Measurements from ENCODE around the gene ALKBH8. TPM values are rescaled to one million over a fixed set of nuclear protein-coding genes. Genes with fewer than 3 reads are reported as not detected.
"Not testable (repeated sequence)": the region's sequence is repeated elsewhere in the genome, so short reads cannot be mapped to it uniquely, and the experiment has no call there.

ALKBH8 gene
- total RNA-seq, 2 experiments from 2014 or later = 12.2 to 16.8 TPM

DNA sequence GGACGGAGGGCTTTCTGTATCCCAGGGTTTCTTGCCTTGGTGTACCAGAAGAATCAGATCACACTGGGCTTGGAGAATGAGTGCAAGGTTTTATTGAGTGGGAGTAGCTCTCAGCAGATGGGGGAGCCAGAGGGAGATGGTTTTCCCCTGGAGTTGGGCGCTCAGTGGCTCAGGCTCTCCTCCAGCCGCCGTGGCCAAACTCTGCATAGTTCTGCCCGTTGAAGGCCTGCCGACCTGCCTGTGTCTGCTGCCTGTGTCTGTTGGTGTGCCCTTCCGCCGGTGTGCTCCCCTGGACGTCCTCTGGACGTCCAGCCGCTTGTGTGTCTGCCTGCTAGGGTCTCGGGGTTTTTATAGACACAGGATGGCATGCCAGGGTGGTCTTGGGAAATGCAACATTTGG lies 4.5 kb upstream of the ALKBH8 start:
- Histone ChIP-seq H3K27ac (ENCODE audit: low read depth, low read length, poor library complexity, severe bottlenecking) (no peak overlapping the region), H3K36me3 (ENCODE audit: insufficient read depth, low read length) (no peaks in the 10 kb centered on the region), H3K4me2 (ENCODE audit: low read length) (no peak overlapping the region), H4K20me1 (ENCODE audit: insufficient read depth, low read length) (no peaks in the 10 kb centered on the region), H3K4me3 (ENCODE audit: low read depth, low read length, poor library complexity, severe bottlenecking) (no peak overlapping the region), H3K4me1 (ENCODE audit: insufficient read depth, low read length, poor library complexity, severe bottlenecking) (peaks cover 31% of the 10 kb centered on the region), H3K9me2 (ENCODE audit: insufficient read depth, low read length) (no peaks in the 10 kb centered on the region), H3K79me2 (ENCODE audit: insufficient read depth, low read depth, low read length) (peaks cover under 1% of the 10 kb centered on the region; the same call in 1 of the 2 replicates), H3K9me3 (ENCODE audit: low read length) (no peaks in the 10 kb centered on the region), H2AFZ (ENCODE audit: low read length) (no peak overlapping the region)
- no peak for DNase-seq (ENCODE audit: low spot score)
- intact Hi-C loops (cut with micrococcal nuclease; ENCODE audit: unreplicated experiment) = no loop called here
- TF ChIP-seq, protein P1, sequence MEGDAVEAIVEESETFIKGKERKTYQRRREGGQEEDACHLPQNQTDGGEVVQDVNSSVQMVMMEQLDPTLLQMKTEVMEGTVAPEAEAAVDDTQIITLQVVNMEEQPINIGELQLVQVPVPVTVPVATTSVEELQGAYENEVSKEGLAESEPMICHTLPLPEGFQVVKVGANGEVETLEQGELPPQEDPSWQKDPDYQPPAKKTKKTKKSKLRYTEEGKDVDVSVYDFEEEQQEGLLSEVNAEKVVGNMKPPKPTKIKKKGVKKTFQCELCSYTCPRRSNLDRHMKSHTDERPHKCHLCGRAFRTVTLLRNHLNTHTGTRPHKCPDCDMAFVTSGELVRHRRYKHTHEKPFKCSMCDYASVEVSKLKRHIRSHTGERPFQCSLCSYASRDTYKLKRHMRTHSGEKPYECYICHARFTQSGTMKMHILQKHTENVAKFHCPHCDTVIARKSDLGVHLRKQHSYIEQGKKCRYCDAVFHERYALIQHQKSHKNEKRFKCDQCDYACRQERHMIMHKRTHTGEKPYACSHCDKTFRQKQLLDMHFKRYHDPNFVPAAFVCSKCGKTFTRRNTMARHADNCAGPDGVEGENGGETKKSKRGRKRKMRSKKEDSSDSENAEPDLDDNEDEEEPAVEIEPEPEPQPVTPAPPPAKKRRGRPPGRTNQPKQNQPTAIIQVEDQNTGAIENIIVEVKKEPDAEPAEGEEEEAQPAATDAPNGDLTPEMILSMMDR (conservative IDR thresholded peaks at IDR 0.05; ENCODE audit: low read length) = no peak
- no peak for TF ChIP-seq EZH2phosphoT487 (IDR thresholded peaks at IDR 0.05; ENCODE audit: borderline replicate concordance, low read depth, low read length)
- CTCF ChIA-PET (ENCODE audit: unreplicated experiment) = no interaction called here
- POLR2A ChIA-PET = interaction anchor here (0.6 kb wide), 1 partner anchor 1098 kb away, joined by 3 read pairs; no protein-coding TSS in a partner anchor
- no TSS peak for BruUV-seq (replicated peaks)

- ChIA-PET CTCF (ENCODE audit: unreplicated experiment) (interaction anchor here (2.1 kb wide), 1 partner anchor 441 kb away, joined by 7 read pairs; the partner anchor contains the start of gene CUL5), POLR2A (interaction anchor here (0.7 to 4.1 kb wide), 7 partner anchors 7 to 292 kb away, joined by 3 to 20 read pairs (median 8); partner anchors contain the start of gene CWF19L2)
- Histone ChIP-seq H3K4me3 (ENCODE audit: low read depth, low read length, poor library complexity, severe bottlenecking) (peak overlapping the region; percentile 34), H2AFZ (ENCODE audit: low read length) (peak overlapping the region; percentile 97), H3K9me2 (ENCODE audit: insufficient read depth, low read length) (no peaks in the 10 kb centered on the region), H3K4me2 (ENCODE audit: low read length) (peak overlapping the region; percentile 99), H3K27ac (ENCODE audit: low read depth, low read length, poor library complexity, severe bottlenecking) (peak overlapping the region; percentile 86), H3K79me2 (ENCODE audit: insufficient read depth, low read depth, low read length) (peaks cover 22% of the 10 kb centered on the region), H4K20me1 (ENCODE audit: insufficient read depth, low read length) (no peaks in the 10 kb centered on the region), H3K4me1 (ENCODE audit: insufficient read depth, low read length, poor library complexity, severe bottlenecking) (peaks cover 47% of the 10 kb centered on the region), H3K36me3 (ENCODE audit: insufficient read depth, low read length) (no peaks in the 10 kb centered on the region; the same call in 1 of the 2 replicates), H3K9me3 (ENCODE audit: low read length) (no peaks in the 10 kb centered on the region)
- no TSS peak for BruUV-seq (replicated peaks)
- peak; percentile 80 for DNase-seq (ENCODE audit: low spot score)
- intact Hi-C loops (cut with micrococcal nuclease; ENCODE audit: unreplicated experiment) = loop anchor here (5.0 to 10.0 kb wide), 2 partner anchors 111 to 657 kb away; partner anchors contain the start of genes ATM, CWF19L2 and NPAT
- TF ChIP-seq, protein P1 (conservative IDR thresholded peaks at IDR 0.05; ENCODE audit: low read length) = no peak
- no peak for TF ChIP-seq EZH2phosphoT487 (IDR thresholded peaks at IDR 0.05; ENCODE audit: borderline replicate concordance, low read depth, low read length)
Observed at GRCh38 chr11:107567739-107568335, 2.3 kb upstream of the ALKBH8 start.

DNA sequence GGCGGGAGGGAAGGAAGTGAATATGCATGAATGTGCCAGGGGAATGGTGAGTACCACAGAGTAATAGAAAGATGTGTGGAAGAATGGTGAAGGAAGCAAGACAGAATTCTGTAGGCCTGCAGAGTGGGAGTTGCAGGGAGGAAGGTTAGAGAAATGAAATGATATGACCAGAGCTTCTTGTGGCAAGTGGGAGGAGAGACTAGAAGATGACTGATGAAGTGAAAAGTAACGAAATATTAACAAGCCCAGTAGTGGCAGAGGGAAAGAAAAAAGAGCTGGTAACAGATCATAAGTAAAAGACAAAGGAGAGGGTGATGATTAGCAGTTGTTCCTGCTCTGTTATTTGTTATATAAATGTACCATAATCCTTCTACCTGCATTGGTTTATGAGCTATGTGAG lies 1.0 kb upstream of the ALKBH8 start:
- CTCF ChIA-PET (ENCODE audit: unreplicated experiment) = interaction anchor here (0.6 to 2.1 kb wide), 2 partner anchors 442 to 1415 kb away, joined by 3 to 7 read pairs; partner anchors contain the start of gene CUL5
- DNase-seq (ENCODE audit: low spot score) = no peak
- Histone ChIP-seq H3K36me3 (ENCODE audit: insufficient read depth, low read length) (peaks cover 8% of the 10 kb centered on the region), H2AFZ (ENCODE audit: low read length) (peak overlapping the region; percentile 97; the same call in 1 of the 2 replicates), H3K79me2 (ENCODE audit: insufficient read depth, low read depth, low read length) (peaks cover 35% of the 10 kb centered on the region), H3K9me3 (ENCODE audit: low read length) (no peaks in the 10 kb centered on the region), H4K20me1 (ENCODE audit: insufficient read depth, low read length) (no peaks in the 10 kb centered on the region), H3K4me2 (ENCODE audit: low read length) (peak overlapping the region; percentile 99), H3K4me1 (ENCODE audit: insufficient read depth, low read length, poor library complexity, severe bottlenecking) (peaks cover 49% of the 10 kb centered on the region), H3K9me2 (ENCODE audit: insufficient read depth, low read length) (no peaks in the 10 kb centered on the region), H3K4me3 (ENCODE audit: low read depth, low read length, poor library complexity, severe bottlenecking) (peak overlapping the region; percentile 76), H3K27ac (ENCODE audit: low read depth, low read length, poor library complexity, severe bottlenecking) (peak overlapping the region; percentile 86)
- no TSS peak for BruUV-seq (replicated peaks)
- intact Hi-C loops (cut with micrococcal nuclease; ENCODE audit: unreplicated experiment) = loop anchor here (5.0 to 10.0 kb wide), 2 partner anchors 109 to 658 kb away; partner anchors contain the start of genes ATM, CWF19L2 and NPAT
- POLR2A ChIA-PET = interaction anchor here (0.6 to 4.1 kb wide), 9 partner anchors 8 to 205 kb away, joined by 3 to 20 read pairs (median 5); partner anchors contain the start of gene CWF19L2
- no peak for TF ChIP-seq EZH2phosphoT487 (IDR thresholded peaks at IDR 0.05; ENCODE audit: borderline replicate concordance, low read depth, low read length)
- TF ChIP-seq, protein P1 (conservative IDR thresholded peaks at IDR 0.05; ENCODE audit: low read length) = no peak

- ChIA-PET POLR2A (interaction anchor here (0.6 to 4.1 kb wide), 7 partner anchors 9 to 124 kb away, joined by 3 to 20 read pairs (median 5); partner anchors contain the start of gene CWF19L2), CTCF (ENCODE audit: unreplicated experiment) (interaction anchor here (2.1 kb wide), 1 partner anchor 443 kb away, joined by 7 read pairs; the partner anchor contains the start of gene CUL5)
- not testable (repeated sequence) for H3K36me3 ChIP-seq (ENCODE audit: insufficient read depth, low read length); H3K9me2 ChIP-seq (ENCODE audit: insufficient read depth, low read length); H4K20me1 ChIP-seq (ENCODE audit: insufficient read depth, low read length); H3K9me3 ChIP-seq (ENCODE audit: low read length); DNase-seq (ENCODE audit: low spot score)
- Histone ChIP-seq H3K4me1 (ENCODE audit: insufficient read depth, low read length, poor library complexity, severe bottlenecking) (peaks cover 49% of the 10 kb centered on the region), H3K4me2 (ENCODE audit: low read length) (peak overlapping the region; percentile 99), H2AFZ (ENCODE audit: low read length) (peak overlapping the region; percentile 97), H3K79me2 (ENCODE audit: insufficient read depth, low read depth, low read length) (peaks cover 40% of the 10 kb centered on the region), H3K27ac (ENCODE audit: low read depth, low read length, poor library complexity, severe bottlenecking) (peak overlapping the region; percentile 86), H3K4me3 (ENCODE audit: low read depth, low read length, poor library complexity, severe bottlenecking) (peak overlapping the region; percentile 76)
- TSS peak; percentile 96 for BruUV-seq (replicated peaks)
- intact Hi-C loops (cut with micrococcal nuclease; ENCODE audit: unreplicated experiment) = loop anchor here (1.0 to 10.0 kb wide), 4 partner anchors 109 to 659 kb away; partner anchors contain the start of genes ATM, CWF19L2, NPAT and RAB39A
Observed at GRCh38 chr11:107565955-107566501, 493 bp upstream of the ALKBH8 start.

All from OCI-LY7 (cell line).